ENCODE results near the gene PRKG2.

PRKG2 gene

GRCh38 chr4:81113024-81113423 lies 102.0 kb downstream of the PRKG2 start:
- TF ChIP-seq CTCF (IDR thresholded peaks at IDR 0.05; ENCODE audit: low read depth, low read length), result no peak
- Histone ChIP-seq H3K4me1 (no peaks in the 10 kb centered on the region), H3K36me3 (no peaks in the 10 kb centered on the region), H3K4me3 (ENCODE audit: low read depth, low read length) (no peak overlapping the region), H3K9me3 (no peaks in the 10 kb centered on the region), H3K27me3 (no peaks in the 10 kb centered on the region)
- no peak for DNase-seq

DNA sequence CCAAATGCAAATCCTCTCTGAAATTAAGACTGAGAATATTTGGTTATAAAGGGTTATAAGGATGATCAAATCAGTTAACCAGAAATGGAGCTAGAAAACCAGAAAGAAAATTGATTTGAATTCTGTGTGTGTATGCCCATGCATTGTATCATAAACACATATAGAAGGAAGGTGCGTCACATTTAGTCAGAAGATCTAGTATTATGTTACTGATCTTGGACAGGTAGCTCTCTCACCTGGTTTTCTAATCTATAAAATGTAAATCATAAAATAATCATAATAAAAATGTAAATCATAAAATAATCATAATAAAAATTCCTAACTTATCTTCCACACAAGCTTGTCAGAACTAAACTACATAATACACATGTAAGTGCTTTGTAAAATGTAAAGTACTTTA lies 105.7 kb downstream of the PRKG2 start:
- no peaks in the 10 kb centered on the region for H3K9me3 ChIP-seq
- no peak for TF ChIP-seq CTCF (IDR thresholded peaks at IDR 0.05; ENCODE audit: low read depth, low read length)
- no peak for DNase-seq
- H3K4me3 ChIP-seq (ENCODE audit: low read depth, low read length), result no peak overlapping the region
- no peaks in the 10 kb centered on the region for H3K4me1 ChIP-seq
- no peaks in the 10 kb centered on the region for H3K36me3 ChIP-seq
- no peaks in the 10 kb centered on the region for H3K27me3 ChIP-seq

DNA sequence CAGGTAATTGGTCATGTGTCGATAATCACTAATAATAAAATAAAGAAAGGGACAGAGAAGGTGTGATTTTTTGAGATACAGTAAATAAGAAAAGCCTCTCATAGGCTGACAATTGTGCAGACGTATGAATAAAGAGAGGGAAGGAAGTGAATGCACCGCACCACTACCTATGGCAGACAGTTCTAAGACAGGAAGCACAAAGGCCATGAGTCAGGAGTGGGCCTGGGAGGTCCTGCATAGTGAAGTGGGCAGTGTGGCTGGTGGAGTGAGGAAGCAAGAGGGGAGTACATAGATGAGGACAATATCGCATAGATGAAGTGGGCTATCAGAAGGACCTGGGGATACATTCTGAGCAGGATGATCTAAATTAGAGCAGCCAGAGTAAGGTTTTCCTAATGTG lies 108.9 kb downstream of the PRKG2 start:
- H3K9me3 ChIP-seq, result no peaks in the 10 kb centered on the region
- no peaks in the 10 kb centered on the region for H3K4me1 ChIP-seq
- H3K4me3 ChIP-seq (ENCODE audit: low read depth, low read length), result no peak overlapping the region
- no peak for TF ChIP-seq CTCF (IDR thresholded peaks at IDR 0.05; ENCODE audit: low read depth, low read length)
- no peak for DNase-seq
- H3K36me3 ChIP-seq, result no peaks in the 10 kb centered on the region
- no peaks in the 10 kb centered on the region for H3K27me3 ChIP-seq

DNA sequence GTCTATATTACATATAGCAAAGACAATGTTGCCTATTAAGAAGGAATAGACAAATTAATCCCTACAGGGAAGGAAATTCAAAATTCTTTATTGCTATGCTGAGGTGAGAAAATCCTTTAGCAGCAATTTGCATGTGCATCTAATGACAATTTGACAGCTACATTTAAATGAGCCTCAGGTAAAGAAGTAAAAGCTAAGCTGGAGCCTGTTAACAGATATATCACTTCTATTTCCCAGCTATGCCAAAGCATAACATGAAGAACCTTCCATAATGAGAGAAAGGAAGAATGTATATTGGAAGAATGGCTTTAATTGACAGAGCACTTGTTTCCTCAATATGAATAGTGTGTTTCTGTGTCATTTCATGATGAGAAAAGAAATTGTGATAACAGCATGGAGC lies 112.9 kb downstream of the PRKG2 start:
- DNase-seq, result no peak
- H3K27me3 ChIP-seq, result no peaks in the 10 kb centered on the region
- H3K4me3 ChIP-seq (ENCODE audit: low read depth, low read length), result no peak overlapping the region
- TF ChIP-seq CTCF (IDR thresholded peaks at IDR 0.05; ENCODE audit: low read depth, low read length), result no peak
- H3K36me3 ChIP-seq, result no peaks in the 10 kb centered on the region
- H3K4me1 ChIP-seq, result no peaks in the 10 kb centered on the region
- H3K9me3 ChIP-seq, result no peaks in the 10 kb centered on the region

DNA sequence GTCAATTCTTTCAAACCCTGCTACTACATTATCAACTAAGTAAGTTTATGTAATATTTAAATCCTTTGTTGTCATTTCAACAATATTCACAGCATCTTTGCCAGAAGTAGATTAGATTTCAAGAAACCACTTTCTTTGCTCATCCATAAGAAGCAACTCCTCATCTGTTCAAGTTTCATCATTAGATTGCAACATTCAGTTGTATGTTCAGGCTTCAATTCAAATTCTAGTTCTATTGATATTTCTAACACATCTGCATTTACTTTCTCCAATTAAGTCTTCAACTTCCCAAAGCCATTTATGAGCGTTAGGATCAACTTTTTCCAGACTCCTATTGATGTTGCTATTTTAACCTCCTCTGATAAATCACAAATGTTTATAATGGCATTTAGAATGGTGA lies 118.5 kb downstream of the PRKG2 start:
- Histone ChIP-seq H3K4me3 (ENCODE audit: low read depth, low read length) (no peak overlapping the region), H3K9me3 (no peaks in the 10 kb centered on the region), H3K27me3 (no peaks in the 10 kb centered on the region), H3K36me3 (no peaks in the 10 kb centered on the region), H3K4me1 (no peaks in the 10 kb centered on the region)
- no peak for DNase-seq
- TF ChIP-seq CTCF (IDR thresholded peaks at IDR 0.05; ENCODE audit: low read depth, low read length), result no peak

- Histone ChIP-seq H3K4me3 (ENCODE audit: low read depth, low read length) (no peak overlapping the region), H3K36me3 (no peaks in the 10 kb centered on the region), H3K27me3 (no peaks in the 10 kb centered on the region), H3K4me1 (no peaks in the 10 kb centered on the region), H3K9me3 (no peaks in the 10 kb centered on the region)
- no peak for DNase-seq
- TF ChIP-seq CTCF (IDR thresholded peaks at IDR 0.05; ENCODE audit: low read depth, low read length), result no peak
Observed at GRCh38 chr4:81095389-81095788, 119.6 kb downstream of the PRKG2 start.
